ENCODE data around the gene F13B. TPM values are rescaled to one million over a fixed set of nuclear protein-coding genes. Genes with fewer than 3 reads are reported as not detected.
"Not testable (repeated sequence)": the region's sequence is repeated elsewhere in the genome, so short reads cannot be mapped to it uniquely, and the experiment has no call there.

The F13B gene
- total RNA-seq, 1 experiment from 2014 or later, result not detected

DNA sequence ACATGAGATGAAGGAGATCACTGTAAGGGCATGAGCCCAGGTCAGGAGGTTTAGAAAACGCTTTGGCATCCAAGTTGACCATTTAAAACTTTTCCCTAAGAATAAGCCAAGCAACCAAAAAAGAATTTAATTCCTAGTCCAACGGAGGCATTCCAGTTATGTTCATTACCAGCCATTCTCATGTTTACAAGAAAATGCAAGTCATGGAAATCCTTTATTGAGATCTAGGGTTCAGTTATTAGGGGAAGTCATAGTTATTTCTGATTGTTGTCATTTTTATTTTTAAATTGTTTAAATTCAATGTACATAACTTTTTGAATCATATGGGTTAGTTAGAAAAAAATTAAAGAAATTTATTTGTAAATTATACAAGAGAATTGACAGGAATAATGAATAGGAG is 65.2 kb downstream of the F13B start:
- no peak for DNase-seq (ENCODE audit: low read depth, low spot score)
- in situ Hi-C loops (cut with HindIII; ENCODE audit: low pct_unique_long_range_greater_than_20kb, low sequenced_read_pairs), result no loop called here

DNA sequence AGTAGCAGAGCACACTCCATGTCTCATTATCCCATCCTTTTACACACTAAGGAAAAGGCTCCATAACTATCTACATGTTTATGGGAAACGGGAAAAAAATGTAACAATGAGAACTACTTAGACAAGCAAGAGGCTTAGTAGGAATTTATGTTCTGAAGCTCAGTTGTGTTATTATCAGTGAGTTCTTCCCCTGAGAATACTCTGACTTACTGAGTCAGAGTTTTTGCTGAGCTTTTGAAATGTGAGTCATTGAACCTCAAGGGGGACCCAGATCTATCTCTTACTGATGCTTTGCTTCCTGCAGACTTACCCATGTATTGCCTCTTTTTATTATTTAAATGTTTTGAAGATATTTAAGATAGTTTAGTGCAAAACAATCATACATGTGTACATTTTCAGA is 69.6 kb downstream of the F13B start:
- in situ Hi-C loops (cut with HindIII; ENCODE audit: low pct_unique_long_range_greater_than_20kb, low sequenced_read_pairs), result no loop called here
- DNase-seq (ENCODE audit: low read depth, low spot score), result no peak

DNA sequence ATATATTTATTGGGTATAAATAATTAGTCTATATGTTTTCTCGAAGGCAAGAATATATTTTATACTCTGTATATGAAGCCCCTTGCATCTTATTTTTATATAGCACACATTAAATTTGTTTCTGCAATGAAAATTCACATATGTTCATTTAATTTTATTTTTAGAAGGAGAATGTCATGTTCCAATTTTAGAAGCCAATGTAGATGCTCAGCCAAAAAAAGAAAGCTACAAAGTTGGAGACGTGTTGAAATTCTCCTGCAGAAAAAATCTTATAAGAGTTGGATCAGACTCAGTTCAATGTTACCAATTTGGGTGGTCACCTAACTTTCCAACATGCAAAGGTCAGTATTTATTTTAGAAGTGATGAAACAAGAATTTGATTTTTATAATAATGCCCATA is 73.1 kb downstream of the F13B start:
- no peak for DNase-seq (ENCODE audit: low read depth, low spot score)
- in situ Hi-C loops (cut with HindIII; ENCODE audit: low pct_unique_long_range_greater_than_20kb, low sequenced_read_pairs), result no loop called here

DNA sequence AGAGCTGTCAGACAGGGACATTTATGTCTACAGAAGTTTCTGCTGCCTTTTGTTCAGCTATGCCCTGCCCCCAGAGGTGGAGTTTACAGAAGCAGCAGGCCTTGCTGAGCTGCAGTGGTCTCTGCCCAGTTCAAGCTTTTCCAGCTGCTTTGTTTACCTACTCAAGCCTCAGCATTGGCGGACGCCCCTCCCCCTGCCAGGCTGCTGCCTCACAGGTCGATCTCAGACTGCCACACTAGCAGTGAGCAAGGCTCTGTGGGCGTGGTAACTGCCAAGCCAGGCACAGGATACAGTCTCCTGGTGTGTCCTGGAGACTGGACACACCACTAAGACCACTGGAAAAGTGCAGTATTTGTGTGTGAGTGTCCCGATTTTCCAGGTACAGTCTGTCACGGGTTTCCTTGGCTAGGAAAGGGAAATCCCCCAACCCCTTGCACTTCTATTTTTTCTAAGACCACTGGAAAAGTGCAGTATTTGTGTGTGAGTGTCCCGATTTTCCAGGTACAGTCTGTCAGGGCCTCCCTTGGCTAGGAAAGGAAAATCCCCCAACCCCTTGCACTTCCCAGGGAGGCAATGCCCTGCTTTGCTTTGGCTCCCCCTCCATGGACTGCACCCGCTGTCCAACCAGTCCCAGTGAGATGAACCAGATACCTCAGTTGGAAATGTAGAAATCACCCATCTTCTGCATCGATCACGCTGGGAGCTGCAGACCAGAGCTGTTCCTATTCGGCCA is 75.0 kb downstream of the F13B start:
- in situ Hi-C loops (cut with HindIII; ENCODE audit: low pct_unique_long_range_greater_than_20kb, low sequenced_read_pairs); DNase-seq (ENCODE audit: low read depth, low spot score): not testable (repeated sequence)

Other genes with a start within 250 kb of the F13B start
- not detected in 2 replicates for gene CFHR1, start 247.5 kb downstream of the F13B start, total RNA-seq (2014; rRNA removed; shearing (Covaris generic))
- gene CFHR4, start 179.2 kb downstream of the F13B start, total RNA-seq (2014; rRNA removed; shearing (Covaris generic)), result 0.11 TPM in 1 of 2 replicates, not detected in the other
- gene CFHR2, start 123.5 kb downstream of the F13B start, total RNA-seq (2014; rRNA removed; shearing (Covaris generic)), result not detected in 2 replicates
- not detected in 2 replicates for gene CFHR5, start 89.7 kb downstream of the F13B start, total RNA-seq (2014; rRNA removed; shearing (Covaris generic))
- 20.7 and 20.9 TPM in 2 replicates for gene ASPM, start 79.4 kb upstream of the F13B start, total RNA-seq (2014; rRNA removed; shearing (Covaris generic))
- gene ZBTB41, start 134.0 kb upstream of the F13B start, total RNA-seq (2014; rRNA removed; shearing (Covaris generic)), result 16.7 and 17.0 TPM in 2 replicates
- gene CRB1, start 201.0 kb upstream of the F13B start, total RNA-seq (2014; rRNA removed; shearing (Covaris generic)), result 0.16 and 0.40 TPM in 2 replicates